ENCODE measurements around the gene HOXD9. TPM values are rescaled to one million over a fixed set of nuclear protein-coding genes. Genes with fewer than 3 reads are reported as not detected.

The HOXD9 gene
- total and polyA plus RNA-seq, 9 donors: 0.75 to 8.8 (median 4.7) TPM

- no peaks in the 10 kb centered on the region for H3K9me3 ChIP-seq (replicated peaks; ENCODE audit: control insufficient read depth, low read depth, low read length)
Measured at GRCh38 chr2:176134035-176134434, 11.5 kb downstream of the HOXD9 start.

GRCh38 chr2:176135035-176135440, 12.5 kb downstream of the HOXD9 start:
- H3K27ac ChIP-seq (ENCODE audit: low read length): peak overlapping the region; percentile 94
- H3K4me1 ChIP-seq (ENCODE audit: control insufficient read depth, insufficient read depth, low read length): peaks cover 53% of the 10 kb centered on the region
- peak; percentile 68 for DNase-seq
- peaks cover 5% of the 10 kb centered on the region for H3K36me3 ChIP-seq (ENCODE audit: control insufficient read depth, insufficient read depth, low read length)
- H3K27me3 ChIP-seq (ENCODE audit: control insufficient read depth, insufficient read depth, low read length): peaks cover 70% of the 10 kb centered on the region
- H3K9me3 ChIP-seq (replicated peaks; ENCODE audit: control insufficient read depth, low read depth, low read length): no peaks in the 10 kb centered on the region
- no peak overlapping the region for H3K4me3 ChIP-seq (ENCODE audit: low read length)

More at GRCh38 chr2:176134035-176134434, 11.5 kb downstream of the HOXD9 start:
- Histone ChIP-seq H3K4me3 (ENCODE audit: low read length) (no peak overlapping the region), H3K27ac (ENCODE audit: low read length) (no peak overlapping the region), H3K36me3 (ENCODE audit: control insufficient read depth, insufficient read depth, low read length) (peaks cover 5% of the 10 kb centered on the region), H3K4me1 (ENCODE audit: control insufficient read depth, insufficient read depth, low read length) (peaks cover 51% of the 10 kb centered on the region), H3K27me3 (ENCODE audit: control insufficient read depth, insufficient read depth, low read length) (peaks cover 66% of the 10 kb centered on the region)
- no peak for DNase-seq
- 80% methylated on average over 3 of the region's 4 CpGs for WGBS (ENCODE audit: insufficient coverage)

DNA sequence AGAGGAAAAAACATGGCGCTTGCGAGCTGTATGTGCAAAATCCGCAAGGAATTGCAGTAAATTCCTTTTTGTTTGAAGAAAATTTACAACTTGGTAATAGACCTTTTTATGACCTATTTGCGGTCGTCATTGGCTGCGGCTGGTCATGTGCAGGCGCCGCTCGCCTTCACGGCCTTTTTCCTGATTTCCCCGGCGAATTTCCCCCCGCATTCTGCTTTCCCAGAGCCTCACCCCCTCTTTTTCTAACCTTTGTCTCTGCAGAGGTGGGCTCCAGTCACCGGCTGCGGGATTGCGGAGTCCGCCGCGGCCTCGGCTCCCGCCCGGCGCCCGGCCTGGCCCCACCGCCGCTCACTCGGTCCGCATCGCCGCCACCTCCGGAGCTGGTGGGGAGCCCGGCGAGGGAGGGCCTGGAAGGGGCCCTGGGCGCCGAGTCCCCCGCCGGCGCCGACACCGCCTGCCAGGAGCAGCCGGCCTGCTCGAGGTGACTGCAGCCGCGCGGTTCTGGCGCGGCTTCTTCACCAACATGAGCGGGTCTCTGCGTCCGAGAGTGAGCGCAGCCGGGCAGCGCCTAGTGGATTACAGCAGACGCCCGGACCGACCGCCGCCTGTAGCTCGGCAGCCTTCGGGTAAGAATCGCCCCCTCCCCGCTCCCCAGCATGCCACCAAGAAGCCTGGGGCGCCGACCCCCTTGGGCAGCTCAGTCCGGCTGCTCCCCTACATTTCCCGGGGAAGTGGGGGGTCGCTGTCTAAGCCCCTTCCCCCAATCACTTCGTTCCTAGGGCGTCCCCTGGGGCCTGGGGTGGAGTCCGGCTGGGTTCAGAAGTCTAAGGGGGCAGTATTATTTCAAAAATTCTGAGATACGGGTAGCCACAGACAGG, 14.1 kb downstream of the HOXD9 start:
- under 1% methylated on average over 60 of the region's 71 CpGs for WGBS (ENCODE audit: insufficient coverage)
- peak; percentile 92 for DNase-seq
- Histone ChIP-seq H3K27me3 (ENCODE audit: control insufficient read depth, insufficient read depth, low read length) (peaks cover 71% of the 10 kb centered on the region), H3K36me3 (ENCODE audit: control insufficient read depth, insufficient read depth, low read length) (peaks cover 5% of the 10 kb centered on the region), H3K27ac (ENCODE audit: low read length) (peak overlapping the region; percentile 94), H3K4me1 (ENCODE audit: control insufficient read depth, insufficient read depth, low read length) (peaks cover 57% of the 10 kb centered on the region), H3K9me3 (replicated peaks; ENCODE audit: control insufficient read depth, low read depth, low read length) (no peaks in the 10 kb centered on the region), H3K4me3 (ENCODE audit: low read length) (peak overlapping the region; percentile 77)

DNA sequence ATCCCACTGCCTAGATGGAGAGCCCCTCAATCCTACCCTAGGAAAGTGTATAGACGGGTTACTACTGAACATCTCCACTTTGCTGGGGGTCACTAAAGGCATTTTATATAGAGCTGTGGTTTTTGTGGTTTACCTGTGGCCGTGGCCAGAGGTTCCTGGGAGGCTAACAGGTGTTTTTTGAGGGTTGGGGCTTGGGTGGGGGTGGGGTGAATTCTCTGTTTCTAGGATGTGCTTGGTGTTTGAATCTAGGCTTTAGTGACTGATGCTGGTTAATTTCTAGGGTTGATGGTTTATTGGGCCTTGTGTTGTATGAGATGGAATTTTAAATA, 14.7 kb downstream of the HOXD9 start:
- peak overlapping the region; percentile 93 for H3K27ac ChIP-seq (ENCODE audit: low read length)
- peaks cover 70% of the 10 kb centered on the region for H3K27me3 ChIP-seq (ENCODE audit: control insufficient read depth, insufficient read depth, low read length)
- no CpG with 5 or more reads among the region's 2 CpGs for WGBS (ENCODE audit: insufficient coverage)
- DNase-seq: no peak
- peak overlapping the region; percentile 77 for H3K4me3 ChIP-seq (ENCODE audit: low read length)
- peaks cover 56% of the 10 kb centered on the region for H3K4me1 ChIP-seq (ENCODE audit: control insufficient read depth, insufficient read depth, low read length)
- H3K9me3 ChIP-seq (replicated peaks; ENCODE audit: control insufficient read depth, low read depth, low read length): no peaks in the 10 kb centered on the region
- H3K36me3 ChIP-seq (ENCODE audit: control insufficient read depth, insufficient read depth, low read length): peaks cover 5% of the 10 kb centered on the region

GRCh38 chr2:176137906-176138305, 15.4 kb downstream of the HOXD9 start:
- 35% methylated on average over 2 of the region's 8 CpGs for WGBS (ENCODE audit: insufficient coverage)
- Histone ChIP-seq H3K27ac (ENCODE audit: low read length) (peak overlapping the region; percentile 93), H3K36me3 (ENCODE audit: control insufficient read depth, insufficient read depth, low read length) (peaks cover 5% of the 10 kb centered on the region), H3K27me3 (ENCODE audit: control insufficient read depth, insufficient read depth, low read length) (peaks cover 66% of the 10 kb centered on the region), H3K4me1 (ENCODE audit: control insufficient read depth, insufficient read depth, low read length) (peaks cover 49% of the 10 kb centered on the region), H3K4me3 (ENCODE audit: low read length) (peak overlapping the region; percentile 77), H3K9me3 (replicated peaks; ENCODE audit: control insufficient read depth, low read depth, low read length) (no peaks in the 10 kb centered on the region)
- no peak for DNase-seq

GRCh38 chr2:176138526-176138922, 16.0 kb downstream of the HOXD9 start:
- Histone ChIP-seq H3K4me1 (ENCODE audit: control insufficient read depth, insufficient read depth, low read length) (peaks cover 44% of the 10 kb centered on the region), H3K4me3 (ENCODE audit: low read length) (no peak overlapping the region), H3K27me3 (ENCODE audit: control insufficient read depth, insufficient read depth, low read length) (peaks cover 68% of the 10 kb centered on the region), H3K27ac (ENCODE audit: low read length) (peak overlapping the region; percentile 93), H3K9me3 (replicated peaks; ENCODE audit: control insufficient read depth, low read depth, low read length) (no peaks in the 10 kb centered on the region), H3K36me3 (ENCODE audit: control insufficient read depth, insufficient read depth, low read length) (peaks cover 2% of the 10 kb centered on the region)
- DNase-seq: peak; percentile 36
- WGBS (ENCODE audit: insufficient coverage): 51% methylated on average over 3 of the region's 14 CpGs

DNA sequence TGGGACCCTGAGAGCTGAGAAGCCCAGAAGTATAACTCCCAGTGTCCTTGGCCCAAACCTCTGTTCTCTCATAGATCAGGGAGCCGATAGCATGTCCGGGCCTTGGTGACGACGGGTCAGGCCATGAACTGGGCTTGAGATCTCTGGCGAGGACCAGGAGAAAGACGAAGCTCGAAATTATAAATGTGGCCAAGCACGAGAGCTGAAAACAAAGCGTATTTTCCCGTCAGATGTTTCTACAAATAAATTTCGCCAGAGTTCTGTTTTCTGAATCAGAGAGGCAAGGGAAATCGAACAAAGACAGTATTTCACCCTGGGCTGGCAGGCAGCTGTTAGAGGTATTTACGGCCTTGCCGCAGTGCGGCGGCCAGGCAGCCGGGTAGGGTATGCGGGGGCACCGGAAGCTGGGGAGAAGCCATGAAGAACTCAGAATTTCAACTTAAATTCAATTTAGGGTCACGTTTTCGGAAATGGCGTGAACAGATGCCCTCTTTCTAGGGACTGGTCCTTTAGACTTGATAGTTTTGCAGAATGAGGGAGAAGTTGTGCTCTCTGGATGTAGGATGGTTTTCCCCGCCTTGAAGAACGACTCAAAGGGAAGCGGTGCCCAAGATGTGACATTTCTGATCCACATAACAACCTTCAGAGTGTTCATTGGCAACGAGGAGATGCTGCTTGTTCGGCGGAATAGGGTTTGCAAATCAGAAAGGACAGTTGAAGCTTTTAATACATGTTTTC, 16.6 kb downstream of the HOXD9 start:
- peaks cover 41% of the 10 kb centered on the region for H3K4me1 ChIP-seq (ENCODE audit: control insufficient read depth, insufficient read depth, low read length)
- peak; percentile 40 for DNase-seq
- H3K4me3 ChIP-seq (ENCODE audit: low read length): peak overlapping the region; percentile 22
- peaks cover 69% of the 10 kb centered on the region for H3K27me3 ChIP-seq (ENCODE audit: control insufficient read depth, insufficient read depth, low read length)
- H3K36me3 ChIP-seq (ENCODE audit: control insufficient read depth, insufficient read depth, low read length): no peaks in the 10 kb centered on the region
- 31% methylated on average over 20 of the region's 28 CpGs for WGBS (ENCODE audit: insufficient coverage)
- H3K9me3 ChIP-seq (replicated peaks; ENCODE audit: control insufficient read depth, low read depth, low read length): no peaks in the 10 kb centered on the region
- peak overlapping the region; percentile 93 for H3K27ac ChIP-seq (ENCODE audit: low read length)

- Histone ChIP-seq H3K9me3 (replicated peaks; ENCODE audit: control insufficient read depth, low read depth, low read length) (no peaks in the 10 kb centered on the region), H3K4me3 (ENCODE audit: low read length) (peak overlapping the region; percentile 62), H3K36me3 (ENCODE audit: control insufficient read depth, insufficient read depth, low read length) (no peaks in the 10 kb centered on the region), H3K27ac (ENCODE audit: low read length) (peak overlapping the region; percentile 93), H3K4me1 (ENCODE audit: control insufficient read depth, insufficient read depth, low read length) (peaks cover 35% of the 10 kb centered on the region), H3K27me3 (ENCODE audit: control insufficient read depth, insufficient read depth, low read length) (peaks cover 64% of the 10 kb centered on the region)
- DNase-seq: peak; percentile 79
- 28% methylated on average over 10 of the region's 41 CpGs for WGBS (ENCODE audit: insufficient coverage)
Measured at GRCh38 chr2:176139661-176140512, 17.4 kb downstream of the HOXD9 start.

DNA sequence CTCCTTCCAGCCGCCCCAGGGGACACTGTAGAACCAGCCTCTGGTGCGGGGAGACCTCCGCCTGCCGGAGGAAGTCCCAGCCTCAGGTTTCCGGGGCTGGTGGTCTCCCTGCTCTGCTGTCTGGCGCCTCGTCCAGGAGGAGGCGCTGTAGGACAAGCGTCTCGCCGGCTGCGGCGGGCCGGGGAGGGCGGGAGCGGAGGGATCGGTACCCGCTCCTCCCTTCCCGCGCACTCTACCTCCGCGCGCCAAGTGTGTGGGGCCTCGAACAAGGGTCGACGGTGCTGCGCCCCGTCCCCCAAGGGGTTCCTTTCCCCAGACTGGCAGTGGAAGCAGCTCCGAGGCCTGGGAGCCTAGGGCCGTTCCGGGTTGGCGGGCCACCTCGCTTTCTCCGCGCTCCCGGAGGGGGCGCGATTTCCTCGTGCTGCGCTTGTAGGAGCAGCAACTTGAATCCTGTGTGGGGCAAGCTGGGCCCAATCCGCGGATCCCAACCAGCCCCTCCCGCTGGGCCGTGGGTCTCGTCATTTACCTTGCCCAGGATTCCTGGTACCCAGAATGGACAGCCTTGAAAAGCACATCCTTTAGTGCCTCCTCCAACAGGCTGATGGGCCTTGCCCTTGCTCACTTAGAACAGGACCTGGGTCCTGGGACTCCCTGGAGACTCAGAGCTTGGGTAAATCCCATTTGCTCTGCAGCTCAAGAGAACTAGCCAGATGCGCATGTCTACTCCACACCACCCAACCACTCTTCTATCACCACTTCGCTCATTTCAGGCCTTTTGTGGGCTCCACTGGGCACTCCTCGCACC, 18.2 kb downstream of the HOXD9 start:
- peak; percentile 93 for DNase-seq
- peaks cover 28% of the 10 kb centered on the region for H3K4me1 ChIP-seq (ENCODE audit: control insufficient read depth, insufficient read depth, low read length)
- H3K27ac ChIP-seq (ENCODE audit: low read length): peak overlapping the region; percentile 80
- H3K36me3 ChIP-seq (ENCODE audit: control insufficient read depth, insufficient read depth, low read length): no peaks in the 10 kb centered on the region
- no peaks in the 10 kb centered on the region for H3K9me3 ChIP-seq (replicated peaks; ENCODE audit: control insufficient read depth, low read depth, low read length)
- WGBS (ENCODE audit: insufficient coverage): 8% methylated on average over 48 of the region's 48 CpGs
- H3K27me3 ChIP-seq (ENCODE audit: control insufficient read depth, insufficient read depth, low read length): peaks cover 64% of the 10 kb centered on the region
- H3K4me3 ChIP-seq (ENCODE audit: low read length): peak overlapping the region; percentile 62

Measured in muscle of leg (tissue), 11 donors.